Astrocyte (in vitro differentiated cells and primary cell): ENCODE measurements around the gene GRID2. TPM values are rescaled to one million over a fixed set of nuclear protein-coding genes. Genes with fewer than 3 reads are reported as not detected.
A peak's percentile ranks its signal among the peaks of the same experiment; 100 is the strongest.

Experiments used
- DNase-seq: peaks from one replicate; pipeline ENCODE4 v3.0.0-alpha.2; 2010; ENCODE audit warnings: low read depth
- FAIRE-seq: peaks from 2 replicates; lab custom pipeline; 2011; peaks lifted over from hg19 to GRCh38; lab: Jason Lieb, UNC
- H2AFZ ChIP-seq: 2 replicates; pipeline ENCODE4 v1.6.0; 2012; ENCODE audit warnings: low read depth, low read length, inconsistent platforms
- H3K27ac ChIP-seq: 2 replicates; pipeline ENCODE4 v1.5.1; 2011; ENCODE audit warnings: low read depth, low read length, inconsistent platforms
- H3K27me3 ChIP-seq: 2 replicates; pipeline ENCODE4 v1.6.0; 2011; ENCODE audit warnings: low read length, inconsistent platforms; ENCODE audit not compliant: insufficient read depth
- H3K36me3 ChIP-seq: 2 replicates; pipeline ENCODE4 v1.5.1; 2011; ENCODE audit warnings: low read length, inconsistent platforms; ENCODE audit not compliant: insufficient read depth
- H3K4me1 ChIP-seq: 2 replicates; pipeline ENCODE4 v1.5.1; 2011; ENCODE audit warnings: low read length, inconsistent platforms; ENCODE audit not compliant: insufficient read depth
- H3K4me2 ChIP-seq: 2 replicates; pipeline ENCODE4 v1.6.0; 2012; ENCODE audit warnings: low read length, inconsistent platforms
- H3K4me3 ChIP-seq: 2 replicates; pipeline ENCODE4 v1.5.1; 2011; ENCODE audit warnings: low read depth, mild to moderate bottlenecking, low read length, inconsistent platforms; ENCODE audit not compliant: insufficient read depth
- H3K79me2 ChIP-seq: 2 replicates; pipeline ENCODE4 v1.6.0; 2012; ENCODE audit warnings: mild to moderate bottlenecking, low read length, inconsistent platforms; ENCODE audit not compliant: insufficient read depth
- H3K9ac ChIP-seq: 2 replicates; pipeline ENCODE4 v1.6.0; 2012; ENCODE audit warnings: mild to moderate bottlenecking, low read length, inconsistent platforms
- H3K9me3 ChIP-seq: 2 replicates; pipeline ENCODE4 v1.5.1; 2012; ENCODE audit warnings: low read depth, mild to moderate bottlenecking, low read length, inconsistent platforms; ENCODE audit not compliant: insufficient read depth
- H4K20me1 ChIP-seq: 2 replicates; pipeline ENCODE4 v1.6.0; 2012; ENCODE audit warnings: low read length, inconsistent platforms; ENCODE audit not compliant: insufficient read depth
- H3K27ac Mint-ChIP-seq: one replicate; pipeline ENCODE4 v1.8.0; 2021; ENCODE audit warnings: mild to moderate bottlenecking, mixed read lengths; ENCODE audit not compliant: unreplicated experiment
- H3K27me3 Mint-ChIP-seq: one replicate; pipeline ENCODE4 v1.8.0; 2021; ENCODE audit warnings: low read depth, mixed read lengths; ENCODE audit not compliant: unreplicated experiment
- H3K36me3 Mint-ChIP-seq: one replicate; pipeline ENCODE4 v1.8.0; 2021; ENCODE audit warnings: low read depth, mixed read lengths; ENCODE audit not compliant: unreplicated experiment
- H3K4me1 Mint-ChIP-seq: one replicate; pipeline ENCODE4 v1.8.0; 2021; ENCODE audit warnings: low read depth, mixed read lengths; ENCODE audit not compliant: unreplicated experiment
- H3K4me3 Mint-ChIP-seq: one replicate; pipeline ENCODE4 v1.8.0; 2021; ENCODE audit warnings: mild to moderate bottlenecking, moderate library complexity, mixed read lengths; ENCODE audit not compliant: unreplicated experiment
- H3K9me3 Mint-ChIP-seq: one replicate; pipeline ENCODE4 v1.8.0; 2021; ENCODE audit warnings: mild to moderate bottlenecking, mixed read lengths; ENCODE audit not compliant: unreplicated experiment
- EZH2 ChIP-seq: IDR thresholded peaks from 2 replicates; pipeline ENCODE4 v1.6.1; 2012; ENCODE audit warnings: mild to moderate bottlenecking, low read length, inconsistent platforms; ENCODE audit not compliant: insufficient read depth
- total RNA-seq: library from RNA; stranded (reverse); gene quantifications from 2 replicates; pipeline ENCODE4 v1.2.1, GENCODE V29; 2021
- TF ChIP-seq, protein P1 (sequence below): IDR thresholded peaks from 2 replicates; pipeline ENCODE4 v1.5.1; 2011; ENCODE audit warnings: low read depth, mild to moderate bottlenecking, inconsistent platforms, low read length, moderate library complexity; ENCODE audit not compliant: insufficient read depth

Gene GRID2
- total RNA-seq, 1 donor from 2014 or later = 0.14 TPM

DNA sequence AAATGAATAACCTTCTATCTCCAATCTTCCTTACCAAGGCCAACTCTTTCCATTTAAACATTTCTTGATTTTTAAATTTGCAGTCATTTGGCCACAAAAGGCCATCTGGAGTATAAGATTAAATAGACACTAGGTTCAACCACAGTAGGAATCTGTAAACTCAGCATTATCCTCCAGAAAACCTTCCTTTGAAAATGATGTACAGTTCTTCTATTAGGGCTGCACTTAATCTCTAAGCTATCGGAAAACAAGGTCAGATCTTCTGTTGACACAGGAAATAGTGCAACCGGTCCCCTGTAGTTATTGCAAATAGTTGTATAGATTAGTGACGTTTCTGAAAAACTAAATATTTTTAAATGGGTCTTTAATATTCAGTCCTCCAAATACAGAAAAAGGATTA, 1165.8 kb downstream of the GRID2 start:
- Histone ChIP-seq H3K27ac (no peak overlapping the region), H2AFZ (no peak overlapping the region), H3K4me3 (no peak overlapping the region), H4K20me1 (no peaks in the 10 kb centered on the region), H3K36me3 (no peaks in the 10 kb centered on the region), H3K9me3 (no peaks in the 10 kb centered on the region), H3K27me3 (no peaks in the 10 kb centered on the region), H3K4me1 (no peaks in the 10 kb centered on the region), H3K9ac (no peak overlapping the region), H3K79me2 (no peaks in the 10 kb centered on the region), H3K4me2 (no peak overlapping the region)
- Mint-ChIP-seq H3K4me1 (peaks cover 1% of the 10 kb centered on the region), H3K4me3 (no peak overlapping the region), H3K9me3 (no peaks in the 10 kb centered on the region), H3K27me3 (no peaks in the 10 kb centered on the region), H3K27ac (no peak overlapping the region), H3K36me3 (no peaks in the 10 kb centered on the region)
- no peak for DNase-seq
- TF ChIP-seq EZH2 = no peak
- TF ChIP-seq, protein P1, sequence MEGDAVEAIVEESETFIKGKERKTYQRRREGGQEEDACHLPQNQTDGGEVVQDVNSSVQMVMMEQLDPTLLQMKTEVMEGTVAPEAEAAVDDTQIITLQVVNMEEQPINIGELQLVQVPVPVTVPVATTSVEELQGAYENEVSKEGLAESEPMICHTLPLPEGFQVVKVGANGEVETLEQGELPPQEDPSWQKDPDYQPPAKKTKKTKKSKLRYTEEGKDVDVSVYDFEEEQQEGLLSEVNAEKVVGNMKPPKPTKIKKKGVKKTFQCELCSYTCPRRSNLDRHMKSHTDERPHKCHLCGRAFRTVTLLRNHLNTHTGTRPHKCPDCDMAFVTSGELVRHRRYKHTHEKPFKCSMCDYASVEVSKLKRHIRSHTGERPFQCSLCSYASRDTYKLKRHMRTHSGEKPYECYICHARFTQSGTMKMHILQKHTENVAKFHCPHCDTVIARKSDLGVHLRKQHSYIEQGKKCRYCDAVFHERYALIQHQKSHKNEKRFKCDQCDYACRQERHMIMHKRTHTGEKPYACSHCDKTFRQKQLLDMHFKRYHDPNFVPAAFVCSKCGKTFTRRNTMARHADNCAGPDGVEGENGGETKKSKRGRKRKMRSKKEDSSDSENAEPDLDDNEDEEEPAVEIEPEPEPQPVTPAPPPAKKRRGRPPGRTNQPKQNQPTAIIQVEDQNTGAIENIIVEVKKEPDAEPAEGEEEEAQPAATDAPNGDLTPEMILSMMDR = no peak
- no peak for FAIRE-seq

- Mint-ChIP-seq H3K27ac (no peak overlapping the region), H3K9me3 (no peaks in the 10 kb centered on the region), H3K27me3 (no peaks in the 10 kb centered on the region), H3K4me3 (no peak overlapping the region), H3K4me1 (no peaks in the 10 kb centered on the region), H3K36me3 (no peaks in the 10 kb centered on the region)
- no peaks in the 10 kb centered on the region for H3K36me3 ChIP-seq
- no peak overlapping the region for H3K9ac ChIP-seq
- H3K79me2 ChIP-seq = no peaks in the 10 kb centered on the region
- FAIRE-seq = no peak
- H3K4me1 ChIP-seq = no peaks in the 10 kb centered on the region
- no peaks in the 10 kb centered on the region for H3K27me3 ChIP-seq
- DNase-seq = peak; percentile 1
- no peak for TF ChIP-seq EZH2
- TF ChIP-seq, protein P1 = no peak
- no peaks in the 10 kb centered on the region for H3K9me3 ChIP-seq
- H4K20me1 ChIP-seq = no peaks in the 10 kb centered on the region
- H3K4me3 ChIP-seq = no peak overlapping the region
- no peak overlapping the region for H2AFZ ChIP-seq
- no peak overlapping the region for H3K4me2 ChIP-seq
- no peak overlapping the region for H3K27ac ChIP-seq
Measured at GRCh38 chr4:93475730-93476129, 1172.0 kb downstream of the GRID2 start.

DNA sequence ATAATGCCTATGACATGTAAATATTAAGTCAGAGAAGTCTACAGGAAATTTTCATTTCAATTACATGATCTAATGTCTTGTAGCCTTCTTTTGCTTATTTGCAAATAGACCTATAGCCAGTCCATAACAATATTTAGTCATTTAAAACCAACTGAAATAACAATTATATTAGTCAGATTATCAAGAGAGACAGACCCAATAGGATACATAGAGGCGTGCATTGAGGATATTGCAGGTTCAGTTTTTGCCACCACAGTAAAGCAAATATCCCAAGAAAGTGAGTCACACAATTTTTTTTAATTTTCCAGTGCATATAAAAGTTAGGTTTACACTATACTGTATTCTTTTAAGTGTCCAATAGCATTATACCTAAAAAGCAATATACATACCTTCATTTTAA, 1175.0 kb downstream of the GRID2 start:
- H3K79me2 ChIP-seq = no peaks in the 10 kb centered on the region
- Mint-ChIP-seq H3K27ac (no peak overlapping the region), H3K4me3 (no peak overlapping the region), H3K36me3 (no peaks in the 10 kb centered on the region), H3K27me3 (no peaks in the 10 kb centered on the region), H3K4me1 (no peaks in the 10 kb centered on the region), H3K9me3 (no peaks in the 10 kb centered on the region)
- H2AFZ ChIP-seq = no peak overlapping the region
- H3K27me3 ChIP-seq = no peaks in the 10 kb centered on the region
- H3K36me3 ChIP-seq = no peaks in the 10 kb centered on the region
- H3K9ac ChIP-seq = no peak overlapping the region
- H3K4me3 ChIP-seq = no peak overlapping the region
- FAIRE-seq (no peak), DNase-seq (no peak)
- no peaks in the 10 kb centered on the region for H3K9me3 ChIP-seq
- H3K4me1 ChIP-seq = no peaks in the 10 kb centered on the region
- TF ChIP-seq, protein P1 = no peak
- no peak overlapping the region for H3K27ac ChIP-seq
- no peaks in the 10 kb centered on the region for H4K20me1 ChIP-seq
- H3K4me2 ChIP-seq = no peak overlapping the region
